ENCODE measurements around the gene CYB5A. TPM values are rescaled to one million over a fixed set of nuclear protein-coding genes. Genes with fewer than 3 reads are reported as not detected.

CYB5A gene
- total and polyA plus RNA-seq, 9 of the 15 experiments (the other 6 are each of a cell fraction or from before 2014, with no cell fraction given) = 11.9 to 22.6 (median 14.1) TPM

GRCh38 chr18:74274700-74275099, 17.1 kb downstream of the CYB5A start:
- FAIRE-seq (no peak), ATAC-seq (no peak), DNase-seq (ENCODE audit: extremely low read depth in 1 of 4, low spot score in 3 of 4) (no peak)
- WGBS (ENCODE audit: insufficient coverage, low coverage, missing lambda C conversion rate) = 27% methylated on average over 4 of the region's 4 CpGs
- peaks cover under 1 to 3% of the 10 kb centered on the region in 2 experiments; a peak in 3 of 5 replicates for H3K4me1 ChIP-seq (replicated peaks in 1 of 2; ENCODE audit: control insufficient read depth in 2 of 2, insufficient read depth in 2 of 2, low read length in 2 of 2)
- H4K20me1 ChIP-seq (replicated peaks; ENCODE audit: control insufficient read depth, insufficient read depth, low read length) = no peaks in the 10 kb centered on the region
- H3K9me1 ChIP-seq (ENCODE audit: control insufficient read depth, insufficient read depth, low read length) = no peaks in the 10 kb centered on the region
- BruUV-seq (replicated peaks) = no TSS peak
- in situ Hi-C loops (cut with MboI) = no loop called here
- no peaks in the 10 kb centered on the region for H3K27me3 ChIP-seq (ENCODE audit: control insufficient read depth in 2 of 2, insufficient read depth in 2 of 2, low read length in 2 of 2)
- intact Hi-C loops (cut with micrococcal nuclease) = no loop called here
- H3K27ac ChIP-seq (ENCODE audit: extremely low read depth, low read depth, low read length) = no peak overlapping the region
- ChIA-PET CTCF (ENCODE audit: low intra/inter-chr PET ratio) (no interaction called here), POLR2A (no interaction called here)
- no peaks in the 10 kb centered on the region for H3K79me2 ChIP-seq (ENCODE audit: control insufficient read depth, insufficient read depth, low read length)
- H3K36me3 ChIP-seq (ENCODE audit: control insufficient read depth, insufficient read depth, low read length) = no peaks in the 10 kb centered on the region
- H3K4me2 ChIP-seq (ENCODE audit: insufficient read depth, low read length) = no peak overlapping the region
- H2AFZ ChIP-seq (ENCODE audit: low read depth, low read length) = no peak overlapping the region
- H3K9ac ChIP-seq (ENCODE audit: insufficient read depth in 1 of 2, low read depth in 2 of 2, low read length in 2 of 2) = no peak overlapping the region
- no peak overlapping the region for H3K4me3 ChIP-seq
- H3K9me3 ChIP-seq (replicated peaks; ENCODE audit: control insufficient read depth, insufficient read depth, low read depth, low read length) = no peaks in the 10 kb centered on the region
- TF ChIP-seq RBM22 (IDR thresholded peaks at IDR 0.05; ENCODE audit: low read depth, low read length, poor library complexity, severe bottlenecking) (no peak), CTBP1 (IDR thresholded peaks at IDR 0.05; ENCODE audit: borderline replicate concordance) (no peak), RFX1 (IDR thresholded peaks at IDR 0.05) (no peak), USF2 (CRISPR knock-in tag; IDR thresholded peaks at IDR 0.05) (no peak), DEAF1 (CRISPR knock-in tag; IDR thresholded peaks at IDR 0.05) (no peak), PHB (CRISPR knock-in tag; IDR thresholded peaks at IDR 0.05) (no peak), FOXA3 (CRISPR knock-in tag; conservative IDR thresholded peaks at IDR 0.05 in 1 of 2, IDR thresholded peaks at IDR 0.05 in 1 of 2) (no peak), MBD1 (CRISPR knock-in tag; IDR thresholded peaks at IDR 0.05) (no peak), KLF16 (IDR thresholded peaks at IDR 0.05) (no peak), FOSL1 (tag; conservative IDR thresholded peaks at IDR 0.05) (no peak), PML (IDR thresholded peaks at IDR 0.05; ENCODE audit: low read length) (no peak), POU5F1 (IDR thresholded peaks at IDR 0.05; ENCODE audit: borderline replicate concordance, low read depth, low read length, partially characterized antibody) (no peak), ZBTB11 (CRISPR knock-in tag; IDR thresholded peaks at IDR 0.05) (no peak)
- TF ChIP-seq, protein P1, sequence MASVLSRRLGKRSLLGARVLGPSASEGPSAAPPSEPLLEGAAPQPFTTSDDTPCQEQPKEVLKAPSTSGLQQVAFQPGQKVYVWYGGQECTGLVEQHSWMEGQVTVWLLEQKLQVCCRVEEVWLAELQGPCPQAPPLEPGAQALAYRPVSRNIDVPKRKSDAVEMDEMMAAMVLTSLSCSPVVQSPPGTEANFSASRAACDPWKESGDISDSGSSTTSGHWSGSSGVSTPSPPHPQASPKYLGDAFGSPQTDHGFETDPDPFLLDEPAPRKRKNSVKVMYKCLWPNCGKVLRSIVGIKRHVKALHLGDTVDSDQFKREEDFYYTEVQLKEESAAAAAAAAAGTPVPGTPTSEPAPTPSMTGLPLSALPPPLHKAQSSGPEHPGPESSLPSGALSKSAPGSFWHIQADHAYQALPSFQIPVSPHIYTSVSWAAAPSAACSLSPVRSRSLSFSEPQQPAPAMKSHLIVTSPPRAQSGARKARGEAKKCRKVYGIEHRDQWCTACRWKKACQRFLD (CRISPR knock-in tag; IDR thresholded peaks at IDR 0.05) = no peak
